ENCODE results near the gene TAS2R38.

- TF ChIP-seq REST (IDR thresholded peaks at IDR 0.05; ENCODE audit: unreplicated experiment): no peak
- no peak for TF ChIP-seq POLR2AphosphoS5 (IDR thresholded peaks at IDR 0.05; ENCODE audit: low read depth)
- no peak for TF ChIP-seq CTCF (conservative IDR thresholded peaks at IDR 0.05; ENCODE audit: low read depth in 2 of 2)
- TF ChIP-seq EZH2 (IDR thresholded peaks at IDR 0.05; ENCODE audit: low read depth, unreplicated experiment): no peak
- no peak for TF ChIP-seq EZH2phosphoT487 (IDR thresholded peaks at IDR 0.05; ENCODE audit: unreplicated experiment)
- no peak for TF ChIP-seq JUNB (IDR thresholded peaks at IDR 0.05; ENCODE audit: unreplicated experiment)
- TF ChIP-seq CREB1 (CRISPR knock-in tag; IDR thresholded peaks at IDR 0.05; ENCODE audit: low read depth): no peak
- TF ChIP-seq ZNF462 (CRISPR knock-in tag; IDR thresholded peaks at IDR 0.05): no peak
- no peak for TF ChIP-seq ZNF331 (CRISPR knock-in tag; IDR thresholded peaks at IDR 0.05; ENCODE audit: low read depth)
These were observed 44.8 kb downstream of the TAS2R38 start for GRCh38 chr7:141928845-141929195.
